Ammon's horn (tissue), 1 donor: ENCODE measurements around the gene YWHAQ.
"Not testable (repeated sequence)": the region's sequence is repeated elsewhere in the genome, so short reads cannot be mapped to it uniquely, and the experiment has no call there.

Source experiments
- DNase-seq: peaks from one replicate; pipeline ENCODE4 v3.0.0-alpha.2; 2016; ENCODE audit warnings: low spot score

YWHAQ gene

DNA sequence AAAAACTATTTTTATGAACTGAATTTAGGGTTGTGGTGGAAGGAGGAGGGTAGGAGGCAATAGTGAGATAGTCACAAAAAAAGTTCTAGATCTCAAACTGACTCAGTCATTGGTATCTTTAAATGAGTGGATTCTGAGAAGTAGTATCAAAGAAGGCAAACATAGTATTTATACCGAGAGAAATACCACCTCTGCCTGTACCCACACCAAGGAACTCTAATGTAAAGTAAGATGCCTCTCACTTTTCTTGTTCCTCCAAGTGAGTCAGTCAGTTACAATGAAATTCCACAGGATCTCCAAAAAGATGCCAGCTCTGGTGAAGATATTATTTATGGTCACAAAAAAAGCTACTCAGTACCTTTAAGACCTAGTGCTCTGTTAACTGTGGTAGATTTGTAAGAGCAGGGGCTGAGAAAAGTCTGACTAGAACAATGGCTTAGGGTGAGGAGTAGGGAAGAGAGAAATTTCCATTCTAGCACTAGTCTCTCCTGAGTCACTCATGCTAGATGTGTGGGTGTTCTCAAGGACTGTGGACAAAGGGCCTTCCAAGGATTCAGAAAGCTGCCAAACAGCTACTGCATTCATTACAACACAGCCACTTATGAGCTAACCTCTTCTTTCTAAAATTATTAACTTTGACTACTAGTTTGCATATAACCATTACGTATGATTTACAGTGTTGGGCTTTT lies 36.3 kb downstream of the YWHAQ start:
- peak; percentile 29 for DNase-seq

DNA sequence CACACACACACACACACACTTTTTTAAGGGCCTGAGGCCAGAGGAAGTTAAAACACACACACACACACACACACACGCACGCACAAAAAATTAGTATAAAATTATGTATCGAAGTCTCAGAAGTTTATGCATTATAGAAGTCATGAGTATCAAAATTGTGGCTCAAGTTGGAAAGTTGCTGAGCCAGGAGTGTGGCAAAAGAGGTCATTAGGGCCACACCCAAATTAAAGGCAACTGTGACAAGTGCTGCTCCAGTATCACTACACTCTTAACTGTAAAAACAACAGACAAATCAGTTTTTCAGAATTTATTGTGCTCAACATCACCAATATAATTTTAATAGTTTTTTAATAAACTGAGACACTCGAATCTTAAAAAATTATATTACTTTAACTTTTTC lies 36.9 kb downstream of the YWHAQ start:
- DNase-seq, result no peak

DNA sequence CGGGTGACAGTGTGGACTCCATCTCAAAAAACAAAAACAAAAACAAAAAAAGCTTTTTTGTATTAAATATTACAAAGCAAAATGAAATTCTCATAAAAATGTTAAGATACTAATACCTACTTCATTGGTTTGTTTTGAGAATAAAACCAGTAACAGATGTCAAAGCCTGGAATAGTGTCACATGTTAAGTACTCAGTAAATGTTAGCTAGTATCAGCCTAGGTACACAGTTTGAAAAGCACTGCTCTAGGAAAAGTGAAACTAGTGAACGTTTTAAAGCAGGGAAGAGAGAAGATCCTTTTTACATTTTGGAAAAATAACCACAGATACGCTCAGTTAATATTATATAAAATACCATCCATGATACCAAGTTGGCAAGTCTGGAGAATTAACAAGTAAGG lies 38.1 kb downstream of the YWHAQ start:
- no peak for DNase-seq

DNA sequence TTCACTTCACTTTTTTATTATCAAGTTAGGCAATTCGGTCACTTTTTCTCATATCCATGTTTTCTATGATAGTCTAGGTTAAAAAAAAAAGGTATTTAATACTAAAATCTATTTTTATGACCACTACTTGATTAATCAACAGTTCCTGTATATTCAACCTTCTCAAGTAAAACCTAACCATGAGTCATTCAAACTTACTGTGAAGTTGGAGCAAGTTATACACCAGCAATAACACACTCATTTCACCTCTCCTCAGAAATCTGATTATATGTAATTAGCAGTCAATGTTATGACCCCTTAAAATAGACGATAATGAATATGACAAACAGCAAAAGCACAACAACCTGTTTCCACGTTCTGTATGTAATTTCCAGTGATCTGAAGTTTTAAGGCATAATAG lies 40.2 kb downstream of the YWHAQ start:
- DNase-seq, result no peak

DNA sequence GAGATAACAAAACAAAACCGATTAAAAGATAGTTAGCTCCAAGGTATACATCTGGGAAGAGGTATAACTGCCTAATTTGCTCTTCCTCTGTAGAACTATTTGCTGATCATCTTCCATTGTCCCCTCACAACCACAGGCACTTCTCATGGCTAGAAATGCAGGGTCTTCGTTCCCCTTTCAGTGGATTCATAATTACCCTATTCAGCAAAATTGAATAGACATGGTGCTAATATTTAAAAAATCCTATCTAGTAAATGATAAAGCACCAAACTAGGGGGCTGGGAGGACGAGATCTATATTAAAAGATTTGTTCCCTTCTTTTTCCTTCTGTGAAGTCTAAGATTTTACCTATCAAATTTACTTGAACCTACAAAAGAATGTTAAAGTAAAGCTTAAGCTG lies 44.3 kb downstream of the YWHAQ start:
- DNase-seq, result no peak

DNA sequence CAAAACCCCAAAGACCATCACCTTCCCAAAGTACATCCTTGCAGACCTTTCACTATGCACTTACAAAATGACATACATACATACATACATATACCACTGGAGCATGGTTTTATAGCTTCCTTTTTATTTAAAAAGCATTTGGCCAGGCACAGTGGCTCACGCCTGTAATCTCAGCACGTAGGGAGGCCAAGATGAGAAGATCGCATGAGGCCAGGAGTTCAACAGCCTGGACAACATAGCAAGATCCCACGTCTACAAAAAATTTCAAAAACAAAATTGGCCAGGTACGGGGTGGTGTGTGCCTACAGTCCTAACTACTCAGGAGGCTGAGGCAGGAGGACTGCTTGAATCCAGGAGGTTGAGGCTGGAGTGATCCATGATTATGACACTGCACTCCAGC lies 45.3 kb downstream of the YWHAQ start:
- DNase-seq, result no peak

DNA sequence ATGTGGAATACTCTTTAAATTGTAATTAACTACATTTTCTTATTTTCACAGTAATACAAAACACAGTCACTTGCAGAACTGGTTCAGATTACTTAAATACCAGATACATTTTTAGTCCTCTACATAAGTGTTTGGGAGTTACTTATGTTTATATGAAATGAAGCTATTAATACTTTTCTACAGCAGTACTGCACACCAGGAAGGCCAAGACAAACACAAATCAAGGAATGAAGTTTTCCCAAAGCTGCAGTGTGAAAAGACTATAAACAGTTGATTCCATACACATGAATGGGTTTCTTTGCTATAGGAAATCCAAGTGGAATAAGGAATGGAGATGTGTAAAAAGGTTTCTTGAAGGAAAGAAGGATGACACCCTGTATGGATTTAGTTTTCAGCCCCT lies 45.9 kb downstream of the YWHAQ start:
- not testable (repeated sequence) for DNase-seq

DNA sequence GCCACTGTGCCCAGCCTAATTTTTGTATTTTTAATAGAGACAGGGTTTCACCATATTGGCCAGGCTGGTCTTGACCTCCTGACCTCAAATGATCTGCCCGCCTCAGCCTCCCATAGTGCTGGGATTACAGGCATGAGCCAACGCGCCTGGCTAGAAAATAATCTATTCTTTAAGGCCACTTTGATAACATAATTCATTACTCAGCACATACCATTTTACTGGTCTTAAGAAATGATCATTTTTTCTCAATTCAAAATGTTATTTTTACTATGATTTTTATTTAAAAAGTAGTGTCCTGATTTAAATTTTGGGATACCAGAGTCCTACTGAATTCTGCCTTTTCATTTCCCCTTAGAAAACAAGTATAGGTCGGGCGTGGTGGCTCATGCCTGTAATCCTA lies 48.2 kb downstream of the YWHAQ start:
- no peak for DNase-seq

DNA sequence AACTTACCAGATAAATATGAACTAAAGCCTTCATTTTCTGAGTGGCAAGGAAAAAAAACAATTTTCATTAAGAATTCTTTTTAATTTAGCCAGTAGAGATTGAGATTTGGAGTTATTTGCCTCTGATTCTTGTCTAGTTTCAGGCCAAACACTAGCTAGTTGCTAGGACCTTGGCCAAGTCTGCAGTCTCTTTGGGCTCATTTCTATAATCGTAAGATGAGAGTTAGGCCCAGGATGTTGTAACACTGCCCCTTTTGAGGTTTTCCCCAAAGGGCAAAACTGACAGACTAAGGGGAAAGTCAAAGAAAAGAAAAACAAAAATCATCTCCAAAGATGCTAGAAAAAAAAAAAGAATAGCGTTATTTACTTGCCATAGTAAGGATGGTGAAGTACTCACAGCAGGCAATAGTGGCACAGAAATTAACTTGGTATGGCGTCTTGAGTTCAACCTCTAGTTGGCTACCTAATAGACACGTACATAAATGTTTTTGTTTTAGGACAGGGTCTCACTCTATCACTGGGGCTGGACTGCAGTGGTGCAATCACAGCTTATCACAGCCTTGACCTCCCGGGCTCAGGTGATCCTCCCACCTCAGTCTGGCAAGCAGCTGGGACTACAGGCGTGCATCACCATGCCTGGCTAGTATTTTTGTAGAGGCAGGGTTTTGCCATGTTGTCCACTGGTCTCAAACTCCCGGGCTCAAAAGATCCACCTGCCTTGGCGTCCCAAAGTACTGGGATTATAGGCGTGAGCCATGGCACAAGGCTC lies 52.1 kb downstream of the YWHAQ start:
- DNase-seq, result no peak

DNA sequence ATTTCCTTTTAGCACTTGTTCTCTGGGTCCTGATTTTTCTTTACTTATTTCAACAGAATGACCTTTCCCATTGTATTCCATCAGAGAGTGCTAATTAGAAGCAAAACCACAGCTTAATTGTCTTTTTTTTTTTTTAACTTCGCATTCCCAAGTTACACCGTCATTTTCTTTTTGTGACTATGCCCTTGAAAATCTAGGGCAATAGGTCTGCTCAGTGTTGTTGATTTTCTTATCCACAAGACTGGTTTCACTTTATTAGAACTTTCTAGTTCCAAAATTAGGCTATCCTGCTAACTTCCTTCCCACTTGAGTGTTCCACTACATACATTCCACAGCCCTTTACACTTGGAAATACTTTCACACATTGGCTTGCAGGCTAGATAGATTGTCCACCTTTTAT lies 56.5 kb downstream of the YWHAQ start:
- DNase-seq, result no peak

DNA sequence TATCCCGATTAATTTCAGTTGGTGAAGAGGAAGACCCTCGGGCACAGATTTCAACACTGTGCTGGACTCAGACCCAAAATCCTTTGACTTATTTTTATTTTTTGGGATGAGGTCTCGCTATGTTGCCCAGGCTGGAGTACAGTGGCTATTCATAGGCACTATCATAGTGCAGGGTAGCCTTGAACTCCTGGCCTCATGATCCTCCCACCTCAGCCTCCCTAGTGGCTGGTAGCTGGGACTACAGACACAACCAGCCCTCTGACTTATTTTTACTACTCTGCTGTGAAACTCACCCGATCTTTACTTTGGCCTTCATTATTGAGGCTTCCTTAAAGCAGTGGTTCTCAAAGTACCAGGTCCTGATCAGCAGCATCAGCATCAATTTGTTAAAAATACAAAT lies 57.0 kb downstream of the YWHAQ start:
- DNase-seq, result no peak

DNA sequence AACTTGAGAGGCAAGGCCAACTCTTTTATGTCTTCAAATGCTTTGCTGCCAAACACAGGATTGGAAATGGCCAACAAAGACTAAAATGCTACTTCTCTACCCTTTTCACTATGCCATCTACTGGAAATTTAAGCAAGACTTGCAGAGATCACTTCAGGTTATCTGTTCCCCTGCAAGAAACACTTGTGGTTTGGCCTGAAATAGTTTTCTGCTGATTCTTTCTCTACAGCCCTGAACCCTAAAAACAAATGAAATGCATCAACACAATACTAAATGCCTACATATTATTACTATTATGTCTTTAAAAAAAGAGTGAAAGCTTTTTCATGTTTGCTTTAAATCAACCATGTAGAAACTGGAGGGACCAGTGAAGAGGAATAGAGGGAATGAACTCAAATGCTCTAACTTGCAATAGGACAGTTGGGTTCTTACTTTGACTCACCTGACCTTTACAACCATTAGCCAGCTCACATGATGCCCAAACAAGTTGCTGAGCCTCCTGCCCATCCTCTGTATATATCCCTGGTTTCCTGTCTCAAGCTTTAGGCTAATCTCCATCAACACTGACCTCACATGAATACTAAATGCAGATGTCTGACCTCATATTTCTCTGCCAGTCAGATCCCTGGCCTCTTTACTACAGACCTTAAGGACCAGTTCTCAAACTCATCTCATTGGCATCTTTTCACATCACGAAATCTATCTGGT lies 57.6 kb downstream of the YWHAQ start:
- DNase-seq, result no peak

DNA sequence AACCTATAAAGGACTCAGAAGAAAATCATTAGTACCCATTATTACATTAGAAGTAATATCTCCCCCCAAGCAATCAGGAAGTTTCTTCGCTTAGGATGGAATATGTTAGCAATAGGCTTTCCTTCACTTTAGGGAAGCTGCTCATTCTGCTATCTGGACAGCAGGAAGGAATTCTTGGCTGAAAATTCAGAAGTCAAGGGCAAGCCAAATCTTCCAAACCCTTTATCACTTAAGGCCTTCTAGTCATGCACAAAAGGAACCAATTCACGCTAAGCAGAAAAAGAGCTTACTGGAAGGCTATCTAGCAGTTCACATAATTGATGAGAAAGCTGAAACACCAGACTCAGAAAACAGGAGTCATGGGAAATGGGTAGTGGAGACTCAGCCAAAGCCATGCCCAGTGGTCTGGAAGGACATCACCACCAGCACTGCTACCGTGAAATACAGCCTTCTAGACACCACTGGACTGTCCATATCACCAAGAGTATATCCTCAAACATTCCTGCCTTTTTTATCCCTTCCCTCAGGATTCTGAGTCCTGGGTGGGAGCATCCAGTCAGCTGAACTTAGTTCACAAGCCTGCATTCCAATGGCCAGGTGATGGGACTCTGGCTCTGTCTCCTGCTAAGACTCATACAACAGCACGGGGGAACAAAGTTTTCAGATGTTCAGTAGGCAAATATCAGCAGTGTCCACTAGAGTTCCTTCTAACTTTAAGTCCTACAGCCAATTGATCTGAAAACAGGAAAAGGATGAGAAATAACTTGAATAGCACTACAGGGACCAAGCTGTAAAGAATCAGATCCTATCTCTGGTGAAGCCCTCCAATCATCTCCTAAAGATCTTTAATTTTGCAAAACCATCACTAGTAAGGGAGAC lies 60.4 kb downstream of the YWHAQ start:
- DNase-seq, result no peak

DNA sequence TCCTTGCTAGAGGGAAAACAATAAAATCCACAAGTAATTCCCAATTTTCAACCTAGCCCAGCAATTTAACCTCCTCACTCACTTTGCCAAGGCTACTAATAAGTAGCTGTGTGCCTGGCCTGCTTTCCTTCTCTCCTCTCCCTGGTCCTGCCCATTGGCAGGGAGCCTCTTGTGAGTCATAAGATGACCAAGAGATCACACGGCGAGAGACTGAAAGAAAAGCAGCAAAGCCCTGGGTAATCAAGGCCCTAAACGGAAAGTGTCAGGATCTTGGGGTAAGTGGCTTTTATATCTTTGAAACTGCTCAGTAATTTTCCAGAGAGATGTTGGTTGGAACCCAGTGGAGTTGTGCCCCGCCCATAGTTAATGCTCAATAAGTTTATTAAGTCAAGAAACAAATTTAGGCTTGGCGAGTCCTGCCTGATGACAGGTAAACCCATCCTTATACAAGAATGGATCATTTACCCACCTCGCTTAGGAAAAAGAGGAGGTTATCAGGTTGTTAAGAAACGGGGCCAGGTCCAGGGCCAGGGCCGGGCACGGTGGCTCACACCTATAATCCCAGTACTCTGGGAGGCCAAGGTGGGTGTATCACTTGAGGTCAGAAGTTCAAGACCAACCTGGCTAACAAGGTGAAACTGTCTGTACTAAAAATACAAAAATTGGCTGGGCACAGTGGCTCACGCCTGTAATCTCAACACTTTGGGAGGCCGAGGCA lies 65.2 kb downstream of the YWHAQ start:
- DNase-seq, result peak; percentile 64

DNA sequence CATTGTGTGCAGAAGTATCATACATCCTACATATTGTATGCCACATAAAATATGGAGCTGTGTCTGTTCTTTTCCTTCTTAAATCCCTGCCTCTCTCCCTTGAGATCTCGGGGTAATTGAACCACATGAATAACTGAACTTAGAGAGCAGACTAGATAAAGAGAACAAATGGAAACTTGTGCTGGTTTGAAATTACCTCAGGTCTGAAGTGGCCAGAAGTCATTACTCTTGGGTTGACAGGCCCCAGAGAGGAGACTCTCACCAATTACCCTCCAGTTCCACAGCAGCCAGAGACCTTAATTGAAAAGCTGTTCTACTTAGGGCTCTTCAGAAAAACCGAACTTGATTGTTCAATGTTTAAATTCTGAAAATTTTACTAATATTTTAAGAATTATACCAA lies 70.2 kb downstream of the YWHAQ start:
- no peak for DNase-seq

DNA sequence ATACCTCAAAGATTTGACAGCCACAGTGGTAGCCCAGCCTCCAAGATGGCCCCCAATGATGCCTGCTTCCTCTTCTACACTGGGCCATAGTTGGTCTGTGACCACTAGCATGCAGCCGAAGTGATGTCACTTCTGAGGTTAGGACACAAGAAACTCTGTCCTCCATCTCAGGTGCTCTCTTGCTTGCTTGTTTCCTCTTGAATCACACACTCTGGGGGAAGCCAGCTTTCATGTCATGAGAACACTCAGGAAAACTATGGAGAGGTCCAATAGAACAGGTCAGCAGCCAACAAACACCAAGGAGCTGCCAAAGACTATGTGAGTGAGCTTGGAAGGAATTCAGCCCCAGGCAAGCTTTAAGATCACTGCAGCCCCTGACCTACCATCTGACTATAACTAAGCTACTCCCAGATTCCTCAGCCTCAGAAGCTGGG lies 71.8 kb downstream of the YWHAQ start:
- no peak for DNase-seq

DNA sequence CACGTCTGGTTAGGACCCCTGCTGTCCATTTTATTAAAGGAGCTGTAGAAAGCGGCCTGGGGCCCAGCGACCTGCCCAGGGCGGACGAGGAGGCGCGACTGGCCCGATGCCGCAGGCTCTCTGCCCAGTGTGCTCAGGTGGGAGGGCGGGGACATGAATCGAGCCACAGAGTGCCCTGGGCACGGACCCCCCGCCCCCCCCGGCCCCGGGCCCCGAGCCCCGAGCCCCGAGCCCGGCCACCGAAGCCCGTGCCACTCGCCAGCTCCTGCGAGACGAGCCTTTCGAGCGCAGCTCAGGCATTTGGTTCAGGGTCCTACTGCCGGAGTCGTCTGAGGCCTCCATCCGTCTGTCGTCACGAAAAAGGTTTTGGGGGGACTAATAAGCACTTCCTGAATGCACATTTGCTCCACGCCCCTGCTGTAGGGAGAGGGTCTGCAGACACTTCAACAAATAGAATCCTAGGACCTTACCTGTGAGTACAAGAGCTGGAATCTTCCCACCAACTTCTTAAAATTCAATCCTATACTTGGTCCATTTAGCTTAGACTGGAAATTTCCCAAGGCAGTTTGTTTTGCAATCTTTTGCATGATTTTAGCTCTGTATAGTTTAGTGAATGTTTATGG lies 74.6 kb downstream of the YWHAQ start:
- DNase-seq, result peak; percentile 36

DNA sequence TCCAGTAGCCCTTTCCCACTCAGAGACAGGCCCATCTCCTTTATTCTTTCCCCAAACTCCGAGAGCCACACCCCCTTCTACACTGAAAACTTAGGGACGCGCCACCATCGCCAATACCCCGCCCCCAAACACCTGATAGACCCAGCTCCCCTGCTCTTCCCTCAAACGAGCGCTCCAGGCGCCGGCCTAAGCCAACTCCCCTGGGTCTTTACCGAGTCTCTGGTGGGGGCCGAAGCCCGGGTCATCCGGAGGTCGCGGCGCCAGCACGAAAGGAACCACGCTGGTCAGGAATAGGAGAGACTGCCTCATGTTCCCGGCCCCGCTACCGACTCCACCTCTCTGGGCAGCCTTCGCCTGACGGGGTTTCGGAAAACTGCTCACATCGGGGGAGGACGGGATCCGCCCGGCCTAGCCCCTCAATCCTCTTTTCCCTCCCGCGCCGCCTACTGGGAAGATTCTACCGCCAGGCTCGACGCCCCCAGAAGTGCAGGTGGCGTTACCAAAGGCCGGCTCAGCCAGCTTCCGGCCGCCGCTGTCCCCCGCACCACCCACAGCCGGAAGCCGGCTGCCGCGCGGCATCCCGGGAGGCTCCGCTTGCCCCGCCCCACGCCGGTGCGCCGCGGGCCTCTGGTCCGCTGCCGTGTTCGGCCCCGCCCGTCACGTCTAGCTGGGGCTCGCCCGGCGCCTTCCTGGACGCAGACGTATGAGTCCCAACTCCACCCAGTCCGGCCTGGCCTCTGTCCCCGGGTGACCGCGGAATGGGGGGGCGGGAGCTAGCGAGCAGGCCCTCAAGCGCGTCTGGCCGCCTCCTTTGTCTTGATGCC lies 75.3 kb downstream of the YWHAQ start, which contains the start of gene ADAM17:
TSS of gene ADAM17 (minus strand) at position 534 of the 824 bp plus-strand sequence. CDS start at position 309, 225 bp downstream.
- DNase-seq, result peak; percentile 95

DNA sequence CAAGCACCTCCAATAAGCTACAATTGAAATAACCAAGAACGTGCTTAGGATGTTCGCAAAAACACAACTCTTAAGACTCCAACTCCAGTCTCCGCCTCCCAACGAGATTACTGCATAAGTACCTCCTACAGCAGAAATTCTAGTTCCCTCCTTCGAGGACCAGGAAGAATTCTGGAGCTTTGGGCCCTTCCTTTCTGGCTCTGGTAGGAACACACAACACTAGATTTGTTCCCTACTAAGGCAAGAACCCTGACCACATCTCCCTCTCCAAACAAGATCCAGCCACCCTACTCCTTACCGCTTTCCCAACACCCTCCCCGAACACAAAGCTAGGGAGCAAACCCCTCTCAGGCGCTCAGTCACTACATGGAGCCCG lies 75.9 kb downstream of the YWHAQ start:
- DNase-seq, result peak; percentile 46
